ENCODE data around the gene FGL2. TPM values are rescaled to one million over a fixed set of nuclear protein-coding genes. Genes with fewer than 3 reads are reported as not detected.

FGL2 gene
- total RNA-seq, 2 experiments from 2014 or later, result 1.5 to 1.6 TPM

- no peak for TF ChIP-seq CTCF (IDR thresholded peaks at IDR 0.05)
- ChIA-PET CTCF (interaction anchor here (0.9 to 2.2 kb wide), 3 partner anchors 43 to 51 kb away, joined by 3 to 5 read pairs (median 4); no protein-coding TSS in a partner anchor), POLR2A (interaction anchor here (1.6 to 2.0 kb wide), 2 partner anchors 8 to 78 kb away, joined by 4 to 6 read pairs; partner anchors contain the start of gene CCDC146)
- Histone ChIP-seq H3K4me3 (ENCODE audit: low read length) (peak overlapping the region; percentile 66), H3K36me3 (ENCODE audit: insufficient read depth, low read length) (no peaks in the 10 kb centered on the region), H3K9me3 (ENCODE audit: control insufficient read depth in 1 of 2, insufficient read depth in 1 of 2, low read length in 2 of 2) (no peaks in the 10 kb centered on the region), H3K27me3 (ENCODE audit: control insufficient read depth in 1 of 2, insufficient read depth in 2 of 2, low read length in 2 of 2) (no peaks in the 10 kb centered on the region), H3K4me1 (ENCODE audit: insufficient read depth, low read length) (peaks cover 11% of the 10 kb centered on the region), H3K27ac (ENCODE audit: low read depth in 1 of 2, low read length in 2 of 2) (peak overlapping the region in 1 of 2 donors; percentile 61)
- Mint-ChIP-seq H3K27ac (peak overlapping the region; percentile 49), H3K4me1 (ENCODE audit: low read depth) (peaks cover 36% of the 10 kb centered on the region), H3K9me3 (no peaks in the 10 kb centered on the region), H3K4me3 (peak overlapping the region; percentile 83), H3K27me3 (no peaks in the 10 kb centered on the region), H3K36me3 (ENCODE audit: low read depth) (no peaks in the 10 kb centered on the region)
- DNase-seq (no peak), ATAC-seq (ENCODE audit: poor library complexity) (no peak)
- intact Hi-C loops (cut with DNase I, micrococcal nuclease), result no loop called here
Measured at GRCh38 chr7:77200542-77200941, 923 bp upstream of the FGL2 start.

GRCh38 chr7:77197141-77197540 is 2.5 kb downstream of the FGL2 start:
- Histone ChIP-seq H3K4me3 (ENCODE audit: low read length) (peak overlapping the region; percentile 66), H3K27ac (ENCODE audit: low read depth in 1 of 2, low read length in 2 of 2) (no peak overlapping the region), H3K27me3 (ENCODE audit: control insufficient read depth in 1 of 2, insufficient read depth in 2 of 2, low read length in 2 of 2) (no peaks in the 10 kb centered on the region), H3K9me3 (ENCODE audit: control insufficient read depth in 1 of 2, insufficient read depth in 1 of 2, low read length in 2 of 2) (no peaks in the 10 kb centered on the region), H3K36me3 (ENCODE audit: insufficient read depth, low read length) (no peaks in the 10 kb centered on the region), H3K4me1 (ENCODE audit: insufficient read depth, low read length) (peaks cover 18% of the 10 kb centered on the region)
- CTCF ChIA-PET, result interaction anchor here (0.6 kb wide), 1 partner anchor 715 kb away, joined by 3 read pairs; no protein-coding TSS in a partner anchor
- Mint-ChIP-seq H3K27me3 (no peaks in the 10 kb centered on the region), H3K27ac (no peak overlapping the region), H3K36me3 (ENCODE audit: low read depth) (no peaks in the 10 kb centered on the region), H3K9me3 (no peaks in the 10 kb centered on the region), H3K4me3 (peak overlapping the region; percentile 77), H3K4me1 (ENCODE audit: low read depth) (peaks cover 51% of the 10 kb centered on the region)
- POLR2A ChIA-PET, result no interaction called here
- ATAC-seq (ENCODE audit: poor library complexity) (no peak), DNase-seq (no peak)
- intact Hi-C loops (cut with DNase I, micrococcal nuclease), result loop anchor here in 1 of 2 experiments (10.0 kb wide), 1 partner anchor 238 kb away; no protein-coding TSS in a partner anchor
- no peak for TF ChIP-seq CTCF (IDR thresholded peaks at IDR 0.05)

- no peak overlapping the region for H3K4me3 Mint-ChIP-seq
- H3K4me1 ChIP-seq (ENCODE audit: insufficient read depth, low read length), result peaks cover 7% of the 10 kb centered on the region
- TF ChIP-seq CTCF (IDR thresholded peaks at IDR 0.05), result no peak
- no peaks in the 10 kb centered on the region for H3K27me3 Mint-ChIP-seq
- ChIA-PET POLR2A (no interaction called here), CTCF (no interaction called here)
- ATAC-seq (ENCODE audit: poor library complexity), result no peak
- no peaks in the 10 kb centered on the region for H3K36me3 ChIP-seq (ENCODE audit: insufficient read depth, low read length)
- peaks cover 17% of the 10 kb centered on the region for H3K4me1 Mint-ChIP-seq (ENCODE audit: low read depth)
- intact Hi-C loops (cut with DNase I, micrococcal nuclease), result no loop called here
- H3K27ac Mint-ChIP-seq, result no peak overlapping the region
- no peak for DNase-seq
- H3K9me3 ChIP-seq (ENCODE audit: control insufficient read depth in 1 of 2, insufficient read depth in 1 of 2, low read length in 2 of 2), result no peaks in the 10 kb centered on the region
- H3K27ac ChIP-seq (ENCODE audit: low read depth in 1 of 2, low read length in 2 of 2), result no peak overlapping the region
- H3K27me3 ChIP-seq (ENCODE audit: control insufficient read depth in 1 of 2, insufficient read depth in 2 of 2, low read length in 2 of 2), result no peaks in the 10 kb centered on the region
- H3K36me3 Mint-ChIP-seq (ENCODE audit: low read depth), result no peaks in the 10 kb centered on the region
- no peak overlapping the region for H3K4me3 ChIP-seq (ENCODE audit: low read length)
- H3K9me3 Mint-ChIP-seq, result no peaks in the 10 kb centered on the region
Measured at GRCh38 chr7:77188731-77189437, 10.7 kb downstream of the FGL2 start.
